OCI-M2 (cell line): ENCODE measurements around the gene MAP7.
A peak's percentile ranks its signal among the peaks of the same experiment; 100 is the strongest.
"Not testable (repeated sequence)": the region's sequence is repeated elsewhere in the genome, so short reads cannot be mapped to it uniquely, and the experiment has no call there.

ENCODE experiments used
- DNase-seq: peaks from one replicate; lab custom pipeline; 2025; ENCODE audit not compliant: unreplicated experiment; lab: John Stamatoyannopoulos, UW

MAP7 gene

GRCh38 chr6:136506124-136506799 lies 44.0 kb downstream of the MAP7 start:
- DNase-seq, result no peak

DNA sequence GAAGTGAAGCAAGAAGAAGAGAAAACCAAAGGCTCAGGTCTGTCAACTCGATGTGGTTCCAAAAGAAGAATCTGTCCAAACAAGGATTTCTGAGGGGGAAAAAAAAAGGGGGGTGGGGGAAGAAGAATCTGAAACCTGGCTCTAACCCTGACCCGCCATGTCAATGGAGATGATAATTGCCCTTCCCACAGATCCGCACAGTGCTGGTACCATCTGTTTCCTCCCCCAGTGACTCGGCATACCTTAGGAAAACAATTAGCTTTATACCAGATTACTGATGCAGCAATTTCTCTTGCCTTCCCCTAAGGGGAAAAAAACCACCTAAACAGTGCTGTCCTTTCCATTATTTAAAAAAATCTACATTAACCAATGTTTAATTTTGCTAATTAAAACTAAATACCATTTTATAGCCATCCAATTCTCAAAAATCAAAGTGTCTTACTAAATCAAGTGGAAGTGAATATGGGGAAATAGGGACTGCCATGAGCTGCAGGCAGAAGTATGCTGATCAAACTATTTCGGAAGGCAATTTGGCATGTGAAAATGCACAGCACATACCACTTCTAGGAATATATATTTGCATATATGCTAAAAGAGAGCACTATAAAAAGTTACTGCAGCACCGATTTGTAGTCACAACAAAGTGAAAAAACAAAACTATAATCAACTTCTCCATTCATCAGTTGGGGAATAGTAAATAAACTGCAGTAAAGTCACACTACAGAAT lies 46.8 kb downstream of the MAP7 start:
- DNase-seq, result no peak

DNA sequence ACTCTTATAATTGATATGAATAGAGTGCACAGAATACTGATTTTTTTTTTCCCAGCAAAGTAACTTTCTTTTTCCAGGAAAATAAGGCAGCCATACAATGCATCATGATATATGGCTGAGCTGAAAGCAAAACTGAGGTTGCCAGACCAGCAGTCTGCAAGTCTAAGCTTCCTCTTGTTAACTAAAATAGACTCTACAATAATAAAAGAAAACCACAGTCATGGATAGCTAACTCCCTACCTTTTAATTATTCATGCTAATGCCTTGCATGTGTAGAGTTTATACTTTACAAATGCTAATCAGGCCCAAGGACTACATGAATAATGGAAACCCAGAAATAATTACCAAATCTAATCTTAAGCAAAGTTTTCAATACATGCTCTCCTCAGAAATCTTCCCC lies 47.4 kb downstream of the MAP7 start:
- DNase-seq, result no peak

DNA sequence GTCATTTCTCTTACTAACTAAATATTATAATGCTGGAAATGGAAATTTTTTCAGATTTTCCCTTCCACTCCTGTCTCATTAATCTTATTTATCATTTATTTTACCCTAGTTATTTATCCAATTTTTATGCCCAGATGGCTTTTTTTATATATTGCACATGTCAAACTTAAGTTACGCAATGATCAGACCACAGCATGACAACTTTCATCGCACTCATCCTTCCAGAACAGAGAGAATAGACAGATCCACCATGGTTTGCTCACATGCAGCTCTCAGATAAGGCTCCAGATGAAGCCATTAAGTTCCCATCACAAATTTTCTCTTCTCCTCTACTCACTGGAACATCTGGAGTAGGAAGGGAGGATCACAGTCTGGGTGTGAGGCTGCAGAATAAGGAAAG lies 48.7 kb downstream of the MAP7 start:
- no peak for DNase-seq

DNA sequence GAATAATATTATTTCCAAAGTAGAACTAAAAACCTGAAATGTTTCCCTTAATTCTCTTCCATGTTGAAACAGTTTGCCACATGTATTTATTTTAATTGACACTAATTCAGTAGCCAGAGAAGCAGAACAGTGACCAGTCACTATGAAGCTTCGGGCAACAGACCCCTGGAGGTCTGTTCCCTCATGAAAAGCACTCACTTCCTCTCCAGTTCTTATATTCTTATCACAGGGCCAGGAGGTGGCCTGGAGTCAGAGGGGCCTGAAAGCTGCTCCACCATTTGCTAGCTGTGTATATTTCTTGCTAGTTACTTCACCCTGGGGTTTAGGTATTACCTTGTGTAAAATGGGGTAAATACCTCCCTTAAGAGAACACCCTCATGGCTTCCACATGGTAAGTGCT lies 49.1 kb downstream of the MAP7 start:
- no peak for DNase-seq

GRCh38 chr6:136500414-136500813 lies 49.8 kb downstream of the MAP7 start:
- no peak for DNase-seq

- DNase-seq, result peak; percentile 53
Observed at GRCh38 chr6:136499370-136499769, 50.9 kb downstream of the MAP7 start.

DNA sequence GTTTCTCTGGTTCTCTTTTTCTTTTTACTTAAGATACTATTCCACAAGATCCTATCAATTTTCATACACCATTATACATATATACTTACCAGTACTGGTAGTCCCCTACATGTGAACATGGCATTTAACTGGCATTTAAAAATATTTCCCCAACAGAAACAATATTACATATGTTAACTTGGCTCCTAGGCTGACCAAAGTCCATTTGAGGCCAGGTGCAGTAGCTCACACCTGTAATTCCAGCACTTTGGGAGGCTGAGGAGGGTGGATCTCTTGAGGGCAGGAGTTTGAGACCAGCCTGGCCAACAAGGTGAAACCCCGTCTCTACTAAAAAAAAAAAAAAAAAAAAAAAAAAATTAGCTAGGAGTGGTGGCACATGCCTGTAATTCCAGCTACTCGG lies 53.8 kb downstream of the MAP7 start:
- DNase-seq, result not testable (repeated sequence)

GRCh38 chr6:136494710-136495109 lies 55.5 kb downstream of the MAP7 start:
- DNase-seq, result no peak

DNA sequence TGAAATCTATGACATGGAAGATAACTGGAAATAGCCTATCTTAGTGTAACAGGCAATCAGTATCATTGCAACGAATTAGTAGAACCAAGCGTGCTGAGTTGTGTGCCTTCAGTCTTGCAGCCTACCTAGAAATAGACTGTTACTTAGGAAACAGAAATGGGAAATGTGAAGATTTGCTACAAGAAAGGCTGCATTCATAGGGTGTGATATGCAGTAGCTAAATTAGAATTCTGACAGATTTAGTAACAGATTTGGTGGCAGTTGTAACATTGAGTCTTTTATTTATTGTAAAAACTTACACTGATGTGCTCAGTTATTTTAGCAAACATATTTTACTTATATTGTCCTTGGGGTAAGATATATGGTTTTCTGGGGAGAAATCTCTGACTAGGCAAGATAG lies 56.2 kb downstream of the MAP7 start:
- DNase-seq, result no peak

GRCh38 chr6:136492409-136492808 lies 57.8 kb downstream of the MAP7 start:
- DNase-seq, result no peak

DNA sequence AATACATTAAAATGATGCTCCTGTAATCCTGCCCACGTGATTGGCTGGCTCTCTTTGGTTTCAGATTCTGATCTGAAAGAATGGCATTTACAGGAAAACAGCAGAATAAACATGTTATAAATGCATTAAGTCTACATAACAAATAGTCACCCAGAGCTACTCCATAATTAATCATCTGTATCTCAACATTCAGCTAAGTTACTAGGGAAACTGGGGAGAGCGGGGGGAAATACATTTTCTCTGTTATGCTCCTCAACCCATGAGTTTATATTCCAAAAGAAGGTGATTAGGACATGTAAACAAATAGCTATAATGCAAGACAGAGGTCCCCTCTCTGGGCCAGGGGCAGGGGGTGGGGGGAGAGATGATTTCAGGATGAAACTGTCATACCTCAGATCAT lies 58.5 kb downstream of the MAP7 start:
- DNase-seq, result no peak

GRCh38 chr6:136491251-136491650 lies 59.0 kb downstream of the MAP7 start:
- no peak for DNase-seq

DNA sequence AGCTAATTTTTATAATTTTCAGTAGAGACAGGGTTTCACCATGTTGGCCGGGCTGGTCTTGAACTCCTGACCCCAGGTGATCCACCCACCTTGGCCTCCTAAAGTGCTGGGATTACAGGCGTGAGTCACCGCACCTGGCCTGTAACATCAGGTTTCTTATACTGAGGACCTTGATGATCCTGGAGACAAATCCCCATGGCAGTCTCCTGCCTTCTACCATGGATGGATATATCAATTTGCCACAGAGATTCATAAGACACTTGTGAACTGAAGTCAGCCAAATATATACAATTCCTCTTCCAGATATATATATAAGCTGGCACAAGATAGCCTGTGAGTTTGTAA lies 60.6 kb downstream of the MAP7 start:
- DNase-seq, result not testable (repeated sequence)

GRCh38 chr6:136487759-136488425 lies 62.3 kb downstream of the MAP7 start:
- no peak for DNase-seq

GRCh38 chr6:136486357-136486756 lies 63.9 kb downstream of the MAP7 start:
- DNase-seq, result no peak

- DNase-seq, result no peak
Observed at GRCh38 chr6:136483906-136484305, 66.3 kb downstream of the MAP7 start.

GRCh38 chr6:136483005-136483404 lies 67.2 kb downstream of the MAP7 start:
- not testable (repeated sequence) for DNase-seq

DNA sequence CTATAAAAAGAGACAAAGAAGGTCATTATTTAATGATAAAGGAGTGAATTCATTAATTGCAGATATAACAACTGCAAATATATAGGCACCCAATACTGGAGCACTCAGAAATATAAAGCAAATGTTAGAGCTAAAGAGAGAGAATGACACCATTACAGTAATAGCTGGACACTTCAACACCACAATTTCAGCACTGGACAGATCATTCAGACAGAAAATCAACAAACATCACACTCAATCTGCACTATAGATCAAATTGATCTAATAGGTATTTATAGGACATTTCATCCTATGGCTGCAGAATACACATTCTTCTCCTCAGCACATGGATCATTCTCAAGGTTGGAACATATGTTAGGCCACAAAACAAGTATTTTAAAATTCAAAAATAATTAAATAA lies 72.7 kb downstream of the MAP7 start:
- no peak for DNase-seq

DNA sequence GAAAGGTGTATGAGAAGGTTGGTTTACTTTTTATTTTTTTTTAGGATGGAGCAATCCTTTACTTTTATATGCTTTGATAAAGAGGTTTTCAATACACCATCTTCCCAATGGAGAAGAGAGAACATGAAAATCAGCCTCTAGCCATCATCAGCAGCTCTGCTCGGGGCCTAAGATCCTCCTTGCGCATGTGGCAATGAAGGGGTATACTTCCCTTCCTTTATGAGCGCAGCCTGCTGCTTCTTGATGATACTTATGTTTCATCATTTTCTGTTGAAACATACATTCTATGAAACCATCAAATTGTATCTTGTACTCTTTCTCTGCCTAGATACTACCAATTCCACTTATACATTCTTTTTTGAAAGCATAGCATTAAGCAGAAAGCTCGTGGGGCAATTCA lies 74.5 kb downstream of the MAP7 start:
- DNase-seq, result no peak

DNA sequence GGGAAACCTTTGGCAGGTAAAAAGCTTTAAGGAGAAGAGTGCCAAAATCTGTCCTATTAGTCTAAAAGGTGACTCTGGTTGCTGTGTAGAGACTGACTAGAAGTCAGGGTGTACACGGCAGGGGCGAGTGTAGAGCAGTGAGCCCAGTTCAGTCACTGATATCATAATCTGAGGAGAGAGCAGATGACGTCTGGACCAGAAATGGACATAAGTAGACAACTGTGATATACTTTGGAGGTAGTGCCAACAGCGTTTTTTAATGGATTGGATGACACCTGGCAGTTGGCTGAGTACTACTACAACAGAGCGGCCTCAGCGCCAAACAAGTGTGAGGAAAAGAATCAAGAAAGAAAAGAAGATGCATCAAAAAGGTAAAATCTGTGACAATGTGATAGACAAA lies 76.0 kb downstream of the MAP7 start:
- DNase-seq, result no peak

DNA sequence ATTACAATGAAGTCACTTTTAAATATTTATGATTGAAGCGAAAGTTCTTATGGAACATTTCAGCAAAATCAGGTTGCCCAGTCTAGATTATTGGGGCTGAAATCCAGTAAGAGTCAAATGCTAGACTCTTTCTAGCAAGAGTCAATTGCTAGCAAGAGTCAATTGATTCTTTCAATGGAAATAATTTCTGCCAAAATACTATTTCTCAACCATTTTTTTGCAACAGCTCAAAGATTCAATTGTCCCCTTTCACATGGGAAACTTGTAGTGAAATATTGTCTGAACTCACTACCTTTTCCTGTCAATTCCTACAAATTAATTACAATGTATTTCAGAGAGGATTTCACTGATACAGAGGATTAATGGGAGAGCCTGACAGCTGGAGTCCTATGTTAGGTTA lies 78.3 kb downstream of the MAP7 start:
- no peak for DNase-seq
